H9 (cell line): Measurements from ENCODE around the gene HMG20B. TPM values are rescaled to one million over a fixed set of nuclear protein-coding genes. Genes with fewer than 3 reads are reported as not detected.

Experiments
- DNase-seq: peaks from one replicate; pipeline ENCODE4 v3.0.0-alpha.2; 2017
- H2AFZ ChIP-seq: one replicate; pipeline ENCODE4 v1.6.1; 2013; ENCODE audit warnings: mild to moderate bottlenecking, low read length, control low read depth, moderate library complexity
- H2AK5ac ChIP-seq: 2 replicates; pipeline ENCODE4 v1.6.1; 2013; ENCODE audit warnings: low read length, control low read depth, mixed read lengths; ENCODE audit not compliant: insufficient read length
- H2BK120ac ChIP-seq: one replicate; pipeline ENCODE4 v1.6.1; 2013; ENCODE audit warnings: low read depth, mild to moderate bottlenecking, low read length, control low read depth, inconsistent platforms; ENCODE audit not compliant: poor library complexity, severe bottlenecking
- H2BK12ac ChIP-seq: 2 replicates; pipeline ENCODE4 v1.6.1; 2013; ENCODE audit warnings: low read length, control low read depth, mixed read lengths, low read depth; ENCODE audit not compliant: insufficient read length
- H2BK15ac ChIP-seq: 2 replicates; pipeline ENCODE4 v1.6.1; 2013; ENCODE audit warnings: low read depth, low read length, control low read depth
- H2BK20ac ChIP-seq: one replicate; pipeline ENCODE4 v1.6.1; 2013; ENCODE audit warnings: low read depth, mild to moderate bottlenecking, low read length, control low read depth, inconsistent platforms; ENCODE audit not compliant: poor library complexity, severe bottlenecking
- H2BK5ac ChIP-seq: 2 replicates; pipeline ENCODE4 v1.6.1; 2013; ENCODE audit warnings: low read length, control low read depth, mixed read lengths; ENCODE audit not compliant: insufficient read length
- H3K14ac ChIP-seq: 2 replicates; pipeline ENCODE4 v1.6.1; 2013; ENCODE audit warnings: low read length, control low read depth; ENCODE audit not compliant: insufficient read depth
- H3K18ac ChIP-seq: 2 replicates; pipeline ENCODE4 v1.6.1; 2013; ENCODE audit warnings: low read depth, mild to moderate bottlenecking, mixed read lengths, low read length, control low read depth; ENCODE audit not compliant: insufficient read length
- H3K23ac ChIP-seq: 2 replicates; pipeline ENCODE4 v1.6.1; 2013; ENCODE audit warnings: low read length, control low read depth, mixed read lengths, low read depth; ENCODE audit not compliant: insufficient read length
- H3K23me2 ChIP-seq: 2 replicates; pipeline ENCODE4 v1.6.1; 2013; ENCODE audit warnings: low read depth, mild to moderate bottlenecking, mixed read lengths, low read length, control low read depth; ENCODE audit not compliant: insufficient read length, poor library complexity, severe bottlenecking
- H3K27ac ChIP-seq: 2 replicates; pipeline ENCODE4 v1.5.1; 2013; ENCODE audit warnings: low read length, control low read depth, mixed read lengths, low read depth; ENCODE audit not compliant: insufficient read length
- H3K27me3 ChIP-seq: 2 replicates; pipeline ENCODE4 v1.6.1; 2013; ENCODE audit warnings: low read length, control low read depth, inconsistent platforms; ENCODE audit not compliant: insufficient read depth
- H3K4ac ChIP-seq: 2 replicates; pipeline ENCODE4 v1.6.1; 2013; ENCODE audit warnings: low read depth, mild to moderate bottlenecking, control low read depth, inconsistent platforms, low read length, moderate library complexity
- H3K4me1 ChIP-seq: 2 replicates; pipeline ENCODE4 v1.6.1; 2013; ENCODE audit warnings: low read length, control low read depth, inconsistent platforms; ENCODE audit not compliant: insufficient read depth
- H3K4me2 ChIP-seq: 2 replicates; pipeline ENCODE4 v1.6.1; 2013; ENCODE audit warnings: low read length, control low read depth, mixed read lengths; ENCODE audit not compliant: insufficient read length, insufficient read depth
- H3K56ac ChIP-seq: 2 replicates; pipeline ENCODE4 v1.6.1; 2013; ENCODE audit warnings: low read depth, mild to moderate bottlenecking, mixed read lengths, low read length, control low read depth; ENCODE audit not compliant: insufficient read length
- H3K79me1 ChIP-seq: 2 replicates; pipeline ENCODE4 v1.6.1; 2013; ENCODE audit warnings: low read depth, mild to moderate bottlenecking, moderate library complexity, low read length, control low read depth, inconsistent platforms; ENCODE audit not compliant: insufficient read depth, poor library complexity, severe bottlenecking
- H3K79me2 ChIP-seq: 2 replicates; pipeline ENCODE4 v1.6.1; 2013; ENCODE audit warnings: low read length, control low read depth, inconsistent platforms; ENCODE audit not compliant: insufficient read depth
- H3K9ac ChIP-seq: 2 replicates; pipeline ENCODE4 v1.6.1; 2013; ENCODE audit warnings: low read length, control low read depth, mixed read lengths; ENCODE audit not compliant: insufficient read length; ENCODE audit errors: extremely low read depth
- H3K9me3 ChIP-seq: one replicate; pipeline ENCODE4 v1.6.1; 2013; ENCODE audit warnings: low read depth, low read length, inconsistent platforms; ENCODE audit not compliant: control insufficient read depth
- H3T11ph ChIP-seq: one replicate; pipeline ENCODE4 v1.6.1; 2013; ENCODE audit warnings: mild to moderate bottlenecking, low read length, control low read depth, inconsistent platforms
- H4K20me1 ChIP-seq: one replicate; pipeline ENCODE4 v1.6.1; 2013; ENCODE audit not compliant: control insufficient read depth, insufficient read length, insufficient read depth
- H4K5ac ChIP-seq: 2 replicates; pipeline ENCODE4 v1.6.1; 2013; ENCODE audit warnings: low read depth, mild to moderate bottlenecking, mixed read lengths, low read length, control low read depth; ENCODE audit not compliant: insufficient read length
- H4K8ac ChIP-seq: replicated peaks from 2 replicates; pipeline ENCODE4 v1.6.1; 2013; ENCODE audit warnings: low read length, control low read depth, mixed read lengths, low read depth; ENCODE audit not compliant: insufficient read length
- H4K91ac ChIP-seq: 2 replicates; pipeline ENCODE4 v1.6.1; 2013; ENCODE audit warnings: low read depth, mild to moderate bottlenecking, moderate library complexity, mixed read lengths, low read length, control low read depth; ENCODE audit not compliant: insufficient read length
- H3K27ac Mint-ChIP-seq, 3 experiments: 2 replicates in 2 of 3; 3 replicates in 1 of 3; pipeline ENCODE4 v1.8.0; 2020 to 2021; ENCODE audit warnings: mixed read lengths in 3 of 3, mild to moderate bottlenecking in 1 of 3, moderate library complexity in 1 of 3
- H3K27me3 Mint-ChIP-seq: 2 replicates; pipeline ENCODE4 v1.8.0; 2021; ENCODE audit warnings: low read depth, mild to moderate bottlenecking, moderate library complexity, mixed read lengths
- H3K36me3 Mint-ChIP-seq, 3 experiments: 2 replicates in 2 of 3; 3 replicates in 1 of 3; pipeline ENCODE4 v1.8.0; 2020 to 2021; ENCODE audit warnings: low read depth in 3 of 3, mixed read lengths in 3 of 3; ENCODE audit not compliant: insufficient read depth in 1 of 3
- H3K4me1 Mint-ChIP-seq, 2 experiments: 2 replicates each; pipeline ENCODE4 v1.8.0; 2020; ENCODE audit warnings: mixed read lengths in 2 of 2
- H3K4me3 Mint-ChIP-seq, 2 experiments: 2 replicates in 1 of 2; 3 replicates in 1 of 2; pipeline ENCODE4 v1.8.0; 2020 to 2021; ENCODE audit warnings: mild to moderate bottlenecking in 2 of 2, mixed read lengths in 2 of 2, moderate library complexity in 1 of 2
- H3K9me3 Mint-ChIP-seq, 2 experiments: 2 replicates in 1 of 2; 3 replicates in 1 of 2; pipeline ENCODE4 v1.8.0; 2020; ENCODE audit warnings: mild to moderate bottlenecking in 2 of 2, mixed read lengths in 2 of 2, moderate library complexity in 1 of 2
- WGBS: extraction: QIAGEN DNeasy Blood & Tissue Kit; methylation state at CpG from one replicate; pipeline ENCODE4 v1.1.7; 2013; ENCODE audit warnings: missing lambda C conversion rate, low lambda C conversion rate, mixed read lengths; ENCODE audit not compliant: insufficient read length; ENCODE audit errors: extremely low coverage; 5-methylcytosine and 5-hydroxymethylcytosine counted together
- total RNA-seq: library from RNA; stranded (reverse); gene quantifications from 2 replicates; pipeline ENCODE4 v1.2.1, GENCODE V29; 2021
- TF ChIP-seq, protein P1 (sequence below): fragments of 200-600 bp; sonication (generic); conservative IDR thresholded peaks from 3 replicates; pipeline ENCODE4 v1.8.0; 2021; ENCODE audit warnings: antibody characterized with exemption, mild to moderate bottlenecking

The HMG20B gene
- total RNA-seq, 1 experiment from 2014 or later: 58.1 TPM

DNA sequence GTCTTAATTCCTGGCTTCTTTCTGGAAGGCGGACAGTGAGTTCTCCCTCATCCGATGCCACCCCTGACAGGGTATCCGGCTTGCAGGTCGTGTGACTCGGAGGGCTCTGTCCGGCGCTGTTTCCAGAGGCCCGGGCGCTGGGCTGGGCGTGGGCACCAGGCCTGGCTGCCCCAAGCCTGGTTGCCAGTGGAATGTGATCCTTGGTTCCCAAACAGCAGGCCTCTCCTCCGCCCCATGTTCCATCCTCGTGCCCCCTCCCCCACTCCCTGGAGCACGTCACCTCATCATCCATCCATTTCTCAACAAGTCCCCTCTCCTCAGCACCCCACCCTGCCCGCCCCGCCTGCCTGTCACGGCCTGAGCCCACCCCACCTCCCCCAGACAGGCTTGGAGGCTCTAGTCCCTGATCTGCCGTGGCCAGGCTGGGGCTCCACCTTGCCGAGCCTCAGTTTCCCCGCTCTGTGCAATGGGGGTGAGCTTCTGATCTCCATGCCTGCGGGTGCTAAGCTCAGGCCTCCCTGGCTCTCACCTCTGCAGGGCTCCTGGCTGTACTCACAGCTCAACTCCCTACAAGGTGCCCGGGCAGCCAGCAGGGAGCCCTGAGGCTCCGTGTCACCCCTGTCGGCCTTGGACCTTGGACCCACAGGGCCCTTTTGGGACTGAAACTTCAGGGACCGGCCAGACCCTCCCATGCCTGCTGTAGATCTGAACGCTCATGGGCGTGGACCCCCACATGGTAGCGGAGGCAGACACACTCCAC lies 31.7 kb downstream of the HMG20B start:
- no peak overlapping the region for H3K27ac ChIP-seq
- peaks cover 2% of the 10 kb centered on the region for H3K23me2 ChIP-seq
- peaks cover 5% of the 10 kb centered on the region; the same call in 1 of the 2 replicates for H3K27me3 ChIP-seq
- no peak overlapping the region for H2AFZ ChIP-seq
- H3K4me1 ChIP-seq: no peaks in the 10 kb centered on the region; the same call in 1 of the 2 replicates
- no peak for DNase-seq
- no peak overlapping the region; the same call in 1 of the 2 replicates for H3K14ac ChIP-seq
- no peak overlapping the region for H4K5ac ChIP-seq
- H3K79me2 ChIP-seq: no peaks in the 10 kb centered on the region
- TF ChIP-seq, protein P1, sequence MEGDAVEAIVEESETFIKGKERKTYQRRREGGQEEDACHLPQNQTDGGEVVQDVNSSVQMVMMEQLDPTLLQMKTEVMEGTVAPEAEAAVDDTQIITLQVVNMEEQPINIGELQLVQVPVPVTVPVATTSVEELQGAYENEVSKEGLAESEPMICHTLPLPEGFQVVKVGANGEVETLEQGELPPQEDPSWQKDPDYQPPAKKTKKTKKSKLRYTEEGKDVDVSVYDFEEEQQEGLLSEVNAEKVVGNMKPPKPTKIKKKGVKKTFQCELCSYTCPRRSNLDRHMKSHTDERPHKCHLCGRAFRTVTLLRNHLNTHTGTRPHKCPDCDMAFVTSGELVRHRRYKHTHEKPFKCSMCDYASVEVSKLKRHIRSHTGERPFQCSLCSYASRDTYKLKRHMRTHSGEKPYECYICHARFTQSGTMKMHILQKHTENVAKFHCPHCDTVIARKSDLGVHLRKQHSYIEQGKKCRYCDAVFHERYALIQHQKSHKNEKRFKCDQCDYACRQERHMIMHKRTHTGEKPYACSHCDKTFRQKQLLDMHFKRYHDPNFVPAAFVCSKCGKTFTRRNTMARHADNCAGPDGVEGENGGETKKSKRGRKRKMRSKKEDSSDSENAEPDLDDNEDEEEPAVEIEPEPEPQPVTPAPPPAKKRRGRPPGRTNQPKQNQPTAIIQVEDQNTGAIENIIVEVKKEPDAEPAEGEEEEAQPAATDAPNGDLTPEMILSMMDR: no peak
- no peak overlapping the region for H2BK15ac ChIP-seq
- H3K23ac ChIP-seq: no peak overlapping the region
- no peaks in the 10 kb centered on the region for H4K20me1 ChIP-seq
- Mint-ChIP-seq H3K27me3 (peaks cover 4% of the 10 kb centered on the region), H3K4me3 (no peak overlapping the region), H3K9me3 (peaks cover 0 to 4% of the 10 kb centered on the region in 2 experiments; a peak in 1 of 5 replicates), H3K4me1 (peaks cover 12% of the 10 kb centered on the region in 2 experiments), H3K36me3 (no peaks in the 10 kb centered on the region), H3K27ac (no peak overlapping the region)
- WGBS: no CpG with 5 or more reads among the region's 27 CpGs
- no peak overlapping the region for H4K8ac ChIP-seq
- no peak overlapping the region for H2AK5ac ChIP-seq
- H2BK120ac ChIP-seq: no peak overlapping the region
- H2BK12ac ChIP-seq: no peak overlapping the region
- H3K79me1 ChIP-seq: no peaks in the 10 kb centered on the region
- H3T11ph ChIP-seq: no peak overlapping the region
- no peak overlapping the region for H2BK5ac ChIP-seq
- H3K4ac ChIP-seq: no peak overlapping the region
- H3K18ac ChIP-seq: no peak overlapping the region
- no peak overlapping the region for H3K56ac ChIP-seq
- H2BK20ac ChIP-seq: no peak overlapping the region
- no peaks in the 10 kb centered on the region for H3K9me3 ChIP-seq
- H3K4me2 ChIP-seq: no peak overlapping the region
- H4K91ac ChIP-seq: no peak overlapping the region
- no peak overlapping the region for H3K9ac ChIP-seq
